ENCODE measurements around the gene TMPRSS4.
"Not testable (repeated sequence)": the region's sequence is repeated elsewhere in the genome, so short reads cannot be mapped to it uniquely, and the experiment has no call there.

DNA sequence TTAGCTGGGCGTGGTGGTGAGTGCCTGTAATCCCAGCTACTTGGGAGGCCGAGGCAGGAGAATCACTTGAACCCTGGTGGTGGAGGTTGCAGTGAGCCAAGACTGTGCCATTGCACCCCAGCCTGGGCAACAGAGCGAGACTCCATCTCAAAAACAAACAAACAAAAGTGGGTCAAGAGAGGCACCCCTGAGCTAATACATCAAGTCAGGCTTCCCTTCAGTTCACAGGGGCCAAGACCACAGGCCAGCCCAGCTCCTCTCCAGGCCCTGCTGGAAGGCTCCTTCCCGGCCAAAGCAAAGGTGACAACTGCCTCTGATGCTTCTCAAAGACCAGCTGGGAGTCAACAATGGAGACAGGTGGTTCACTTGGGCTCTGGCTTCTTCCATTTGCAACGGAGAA lies 14.7 kb upstream of the TMPRSS4 start:
- TF ChIP-seq POLR2A (IDR thresholded peaks at IDR 0.05; ENCODE audit: borderline replicate concordance, extremely low read depth, insufficient read depth, insufficient read length); CTCF (IDR thresholded peaks at IDR 0.05 in 2 of 3, conservative IDR thresholded peaks at IDR 0.05 in 1 of 3; ENCODE audit: borderline replicate concordance in 1 of 3, insufficient read depth in 1 of 3, low read depth in 2 of 3, low read length in 2 of 3); EZH2phosphoT487 (IDR thresholded peaks at IDR 0.05; ENCODE audit: borderline replicate concordance); ELF1 (IDR thresholded peaks at IDR 0.05; ENCODE audit: borderline replicate concordance, low read depth); SIN3A (IDR thresholded peaks at IDR 0.05; ENCODE audit: low read depth): not testable (repeated sequence)

Measured in HCT116 (cell line).